ENCODE data around the gene ASAP3. TPM values are rescaled to one million over a fixed set of nuclear protein-coding genes. Genes with fewer than 3 reads are reported as not detected.

The ASAP3 gene
- total and polyA plus RNA-seq, 2 of the 4 experiments (the other 2 are of a cell fraction), result 18.6 to 18.8 TPM

- Histone ChIP-seq H3K27ac (ENCODE audit: insufficient read depth, low read length) (no peak overlapping the region), H3K4ac (ENCODE audit: low read depth, low read length) (no peak overlapping the region), H3K4me2 (ENCODE audit: low read depth, low read length) (no peak overlapping the region)
These were observed 4.4 kb downstream of the ASAP3 start for GRCh38 chr1:23479666-23479941.

More at GRCh38 chr1:23479666-23479941, 4.4 kb downstream of the ASAP3 start:
- no peak overlapping the region for H4K5ac ChIP-seq (ENCODE audit: low read depth, low read length)
- peaks cover 17% of the 10 kb centered on the region for H4K20me1 ChIP-seq (ENCODE audit: insufficient read depth, low read length)
- intact Hi-C loops (cut with micrococcal nuclease) (no loop called here), dilution Hi-C loops (cut with HindIII; ENCODE audit: low sequenced_read_pairs, unreplicated experiment) (no loop called here), in situ Hi-C loops (cut with MboI; ENCODE audit: low sequenced_read_pairs) (no loop called here)
- no peaks in the 10 kb centered on the region for H3K27me3 ChIP-seq (ENCODE audit: control insufficient read depth, insufficient read depth, low read length)
- no peak overlapping the region for H3K9ac ChIP-seq (ENCODE audit: low read depth, low read length)
- WGBS, 2 experiments (ENCODE audit: extremely low coverage in 2 of 2, insufficient read length in 1 of 2), result no CpG with 5 or more reads among the region's 2 CpGs
- peaks cover 14% of the 10 kb centered on the region for H3K9me1 ChIP-seq (ENCODE audit: insufficient read depth, low read length)
- no peak overlapping the region for H3K14ac ChIP-seq (replicated peaks; ENCODE audit: low read depth, low read length)
- no peak for DNase-seq
- no peak overlapping the region for H2BK15ac ChIP-seq (ENCODE audit: low read depth, low read length)
- TF ChIP-seq, protein P1, sequence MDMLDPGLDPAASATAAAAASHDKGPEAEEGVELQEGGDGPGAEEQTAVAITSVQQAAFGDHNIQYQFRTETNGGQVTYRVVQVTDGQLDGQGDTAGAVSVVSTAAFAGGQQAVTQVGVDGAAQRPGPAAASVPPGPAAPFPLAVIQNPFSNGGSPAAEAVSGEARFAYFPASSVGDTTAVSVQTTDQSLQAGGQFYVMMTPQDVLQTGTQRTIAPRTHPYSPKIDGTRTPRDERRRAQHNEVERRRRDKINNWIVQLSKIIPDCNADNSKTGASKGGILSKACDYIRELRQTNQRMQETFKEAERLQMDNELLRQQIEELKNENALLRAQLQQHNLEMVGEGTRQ (IDR thresholded peaks at IDR 0.05; ENCODE audit: low read depth, low read length), result no peak
- TF ChIP-seq POLR2A (IDR thresholded peaks at IDR 0.05; ENCODE audit: low read depth, low read length), result no peak
- TF ChIP-seq RCOR1 (IDR thresholded peaks at IDR 0.05; ENCODE audit: insufficient replicate concordance, low read length), result no peak
- no peak for TF ChIP-seq FOS (IDR thresholded peaks at IDR 0.05; ENCODE audit: low read depth, low read length)
- TF ChIP-seq NFE2L2 (IDR thresholded peaks at IDR 0.05; ENCODE audit: low read depth, low read length), result no peak
- no peak for TF ChIP-seq BHLHE40 (IDR thresholded peaks at IDR 0.05; ENCODE audit: low read depth, low read length)
- TF ChIP-seq MAZ (IDR thresholded peaks at IDR 0.05; ENCODE audit: borderline replicate concordance, low read depth, low read length), result no peak
- no peak for TF ChIP-seq CEBPB (IDR thresholded peaks at IDR 0.05; ENCODE audit: low read depth, low read length)
- TF ChIP-seq, protein P2, sequence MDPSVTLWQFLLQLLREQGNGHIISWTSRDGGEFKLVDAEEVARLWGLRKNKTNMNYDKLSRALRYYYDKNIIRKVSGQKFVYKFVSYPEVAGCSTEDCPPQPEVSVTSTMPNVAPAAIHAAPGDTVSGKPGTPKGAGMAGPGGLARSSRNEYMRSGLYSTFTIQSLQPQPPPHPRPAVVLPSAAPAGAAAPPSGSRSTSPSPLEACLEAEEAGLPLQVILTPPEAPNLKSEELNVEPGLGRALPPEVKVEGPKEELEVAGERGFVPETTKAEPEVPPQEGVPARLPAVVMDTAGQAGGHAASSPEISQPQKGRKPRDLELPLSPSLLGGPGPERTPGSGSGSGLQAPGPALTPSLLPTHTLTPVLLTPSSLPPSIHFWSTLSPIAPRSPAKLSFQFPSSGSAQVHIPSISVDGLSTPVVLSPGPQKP (IDR thresholded peaks at IDR 0.05; ENCODE audit: borderline replicate concordance, low read depth, low read length), result no peak
- no peak for TF ChIP-seq RFX5 (IDR thresholded peaks at IDR 0.05; ENCODE audit: low read depth, low read length)
- TF ChIP-seq SMC3 (IDR thresholded peaks at IDR 0.05; ENCODE audit: low read depth, low read length), result no peak
- TF ChIP-seq CTCF (conservative IDR thresholded peaks at IDR 0.05; ENCODE audit: low read depth, low read length), result no peak
- TF ChIP-seq MXI1 (IDR thresholded peaks at IDR 0.05; ENCODE audit: borderline replicate concordance, low read depth, low read length), result no peak
- no peak for TF ChIP-seq RAD21 (IDR thresholded peaks at IDR 0.05; ENCODE audit: low read length)
- no peak for TF ChIP-seq MAFK (IDR thresholded peaks at IDR 0.05; ENCODE audit: low read depth, low read length)
- no peak for TF ChIP-seq CHD1 (IDR thresholded peaks at IDR 0.05; ENCODE audit: low read depth, low read length)
- no peak overlapping the region for H3K23ac ChIP-seq (ENCODE audit: low read depth, low read length)
- H2AFZ ChIP-seq (replicated peaks; ENCODE audit: low read length, poor library complexity), result no peak overlapping the region
- peaks cover 14% of the 10 kb centered on the region for H3K4me1 ChIP-seq (ENCODE audit: control insufficient read depth, insufficient read depth, low read length)
- H2AK5ac ChIP-seq (ENCODE audit: low read depth, low read length), result no peak overlapping the region
- no peak overlapping the region for H2BK120ac ChIP-seq (ENCODE audit: low read depth, low read length)
- H2AK9ac ChIP-seq (replicated peaks; ENCODE audit: low read depth, low read length, poor library complexity), result no peak overlapping the region
- ChIA-PET CTCF (interaction anchor here (0.7 kb wide), 1 partner anchor 17 kb away, joined by 3 read pairs; no protein-coding TSS in a partner anchor), POLR2A (ENCODE audit: unreplicated experiment) (no interaction called here)
- H4K8ac ChIP-seq (ENCODE audit: low read depth in 2 of 2, low read length in 2 of 2), result no peak overlapping the region
- no peak for ATAC-seq (ENCODE audit: low read depth)
- H3K56ac ChIP-seq (ENCODE audit: extremely low read depth, insufficient read depth, low read length), result no peak overlapping the region
- no peak overlapping the region for H2BK5ac ChIP-seq (ENCODE audit: low read depth, low read length, poor library complexity, severe bottlenecking)
- no TSS peak for BruUV-seq (replicated peaks)
- no peak overlapping the region for H3K4me3 ChIP-seq (ENCODE audit: insufficient read depth, low read depth, low read length)
- no peak overlapping the region for H4K91ac ChIP-seq (ENCODE audit: insufficient read depth, low read depth, low read length)
- H2BK20ac ChIP-seq (ENCODE audit: low read depth, low read length), result no peak overlapping the region
- peaks cover 15 to 63% of the 10 kb centered on the region in 2 experiments for H3K79me1 ChIP-seq (ENCODE audit: low read depth in 1 of 2, low read length in 2 of 2)
- H3K36me3 ChIP-seq (ENCODE audit: control insufficient read depth, insufficient read depth, low read length), result 0 out of 2 replicates have a peak, but pooled peaks cover 1% of the 10 kb centered on the region
- no peaks in the 10 kb centered on the region for H3K9me3 ChIP-seq (ENCODE audit: control insufficient read depth, insufficient read depth, low read length)
- no peak overlapping the region for H3K18ac ChIP-seq (ENCODE audit: low read depth, low read length)
